Caco-2 (cell line): ENCODE data around the gene NSUN2. TPM values are rescaled to one million over a fixed set of nuclear protein-coding genes. Genes with fewer than 3 reads are reported as not detected.

Experiments used
- BruUV-seq: library from RNA; stranded (reverse); fragments of 400-500 nt; replicated peaks from 2 replicates; lab custom pipeline; 2021; lab: Mats Ljungman, UMichigan
- CTCF ChIA-PET: fragments of 300-600 bp; sonication (Branson Sonifier 250); formaldehyde crosslinking; loops from one replicate; lab custom pipeline; 2022; ENCODE audit warnings: antibody characterized with exemption; lab: Charles Lee
- POLR2A ChIA-PET: fragments of 300-600 bp; sonication (Branson Sonifier 250); formaldehyde crosslinking; loops from one replicate; lab custom pipeline; 2022; ENCODE audit warnings: antibody characterized with exemption; lab: Charles Lee
- DNase-seq, 2 experiments: peaks; one replicate each; pipeline versions ENCODE4 v3.0.0 to v3.0.0-alpha.2; 2020 to 2022
- H3K27me3 ChIP-seq: replicated peaks from 2 replicates; pipeline ENCODE4 v1.6.0; 2011; ENCODE audit warnings: low read length; ENCODE audit not compliant: control insufficient read depth, insufficient read depth
- H3K36me3 ChIP-seq: 2 replicates; pipeline ENCODE4 v1.5.1; 2011; ENCODE audit warnings: low read length; ENCODE audit not compliant: control insufficient read depth, insufficient read depth
- H3K4me1 ChIP-seq: fragments of 250-450 bp; sonication (Bioruptor Pico); 2 replicates; pipeline ENCODE4 v1.5.1; 2020; ENCODE audit warnings: mild to moderate bottlenecking
- H3K4me3 ChIP-seq: 2 replicates; pipeline ENCODE4 v1.5.1; 2011; ENCODE audit warnings: low read depth, mild to moderate bottlenecking, control low read depth, low read length
- H3K9me3 ChIP-seq: fragments of 250-450 bp; sonication (Bioruptor Pico); 2 replicates; pipeline ENCODE4 v1.5.1; 2020; ENCODE audit warnings: mild to moderate bottlenecking, moderate library complexity
- H3K27ac Mint-ChIP-seq: one replicate; pipeline ENCODE4 v1.8.0; 2022; ENCODE audit warnings: mixed read lengths; ENCODE audit not compliant: unreplicated experiment
- H3K27me3 Mint-ChIP-seq: one replicate; pipeline ENCODE4 v1.8.0; 2022; ENCODE audit warnings: mixed read lengths; ENCODE audit not compliant: insufficient read depth, unreplicated experiment
- H3K36me3 Mint-ChIP-seq: one replicate; pipeline ENCODE4 v1.8.0; 2022; ENCODE audit warnings: mild to moderate bottlenecking, mixed read lengths; ENCODE audit not compliant: insufficient read depth, unreplicated experiment
- H3K4me1 Mint-ChIP-seq: one replicate; pipeline ENCODE4 v1.8.0; 2022; ENCODE audit warnings: low read depth, mixed read lengths; ENCODE audit not compliant: unreplicated experiment
- H3K4me3 Mint-ChIP-seq: one replicate; pipeline ENCODE4 v1.8.0; 2022; ENCODE audit warnings: mild to moderate bottlenecking, moderate library complexity, mixed read lengths; ENCODE audit not compliant: unreplicated experiment
- H3K9me3 Mint-ChIP-seq: one replicate; pipeline ENCODE4 v1.8.0; 2022; ENCODE audit warnings: mixed read lengths; ENCODE audit not compliant: unreplicated experiment
- intact Hi-C: fragments of 100-400 bp; cut with micrococcal nuclease; formaldehyde crosslinking; loops from one replicate; pipeline ENCODE4 v1.10.0; 2022; ENCODE audit not compliant: unreplicated experiment
- total RNA-seq: library from RNA; stranded (reverse); gene quantifications from 2 replicates; pipeline ENCODE4 v1.2.3, GENCODE V29; 2022
- TF ChIP-seq, protein P1 (sequence below), 2 experiments: fragments of 200-600 bp in 1 of 2; IDR thresholded peaks; 1 replicate in 1 of 2; 2 replicates in 1 of 2; pipeline versions ENCODE4 v1.5.1 to v1.8.0; 2011 to 2022; ENCODE audit warnings: antibody characterized with exemption in 1 of 2, control low read depth in 1 of 2, inconsistent platforms in 1 of 2, low read depth in 1 of 2, low read length in 1 of 2, mild to moderate bottlenecking in 1 of 2, moderate library complexity in 1 of 2; ENCODE audit not compliant: insufficient read depth in 1 of 2, severe bottlenecking in 1 of 2, unreplicated experiment in 1 of 2

Gene NSUN2
- total RNA-seq, 1 experiment from 2014 or later: 93.8 TPM

DNA sequence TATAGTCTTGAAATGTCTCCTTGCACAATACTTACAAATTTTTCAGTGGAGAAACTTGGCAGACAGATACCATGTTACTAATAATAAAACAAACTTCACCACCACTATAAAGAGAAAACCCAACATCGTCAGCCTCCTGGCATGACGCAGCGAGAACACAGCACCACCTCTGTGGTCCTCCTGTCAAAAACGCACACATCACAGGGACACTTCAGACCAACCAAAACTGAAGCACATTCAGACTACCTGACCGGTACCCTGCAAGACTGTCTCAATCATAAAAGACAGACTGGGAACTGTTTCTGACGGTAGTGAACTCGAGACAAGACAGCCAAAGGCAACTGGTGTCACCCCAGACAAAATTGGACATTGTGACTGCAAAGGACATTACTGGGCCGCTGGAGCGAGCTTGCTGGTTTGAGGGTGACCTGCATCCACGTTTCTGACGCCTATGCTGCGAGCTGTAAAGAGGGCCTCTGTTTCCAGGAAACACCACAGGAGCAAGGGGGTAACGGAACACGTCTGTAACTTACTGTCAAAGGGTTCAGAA is 34.4 kb downstream of the NSUN2 start:
- ChIA-PET POLR2A (no interaction called here), CTCF (no interaction called here)
- Mint-ChIP-seq H3K27me3 (no peaks in the 10 kb centered on the region), H3K27ac (no peak overlapping the region), H3K4me1 (no peaks in the 10 kb centered on the region), H3K36me3 (peaks cover 76% of the 10 kb centered on the region), H3K9me3 (no peaks in the 10 kb centered on the region), H3K4me3 (no peak overlapping the region)
- TF ChIP-seq, protein P1, sequence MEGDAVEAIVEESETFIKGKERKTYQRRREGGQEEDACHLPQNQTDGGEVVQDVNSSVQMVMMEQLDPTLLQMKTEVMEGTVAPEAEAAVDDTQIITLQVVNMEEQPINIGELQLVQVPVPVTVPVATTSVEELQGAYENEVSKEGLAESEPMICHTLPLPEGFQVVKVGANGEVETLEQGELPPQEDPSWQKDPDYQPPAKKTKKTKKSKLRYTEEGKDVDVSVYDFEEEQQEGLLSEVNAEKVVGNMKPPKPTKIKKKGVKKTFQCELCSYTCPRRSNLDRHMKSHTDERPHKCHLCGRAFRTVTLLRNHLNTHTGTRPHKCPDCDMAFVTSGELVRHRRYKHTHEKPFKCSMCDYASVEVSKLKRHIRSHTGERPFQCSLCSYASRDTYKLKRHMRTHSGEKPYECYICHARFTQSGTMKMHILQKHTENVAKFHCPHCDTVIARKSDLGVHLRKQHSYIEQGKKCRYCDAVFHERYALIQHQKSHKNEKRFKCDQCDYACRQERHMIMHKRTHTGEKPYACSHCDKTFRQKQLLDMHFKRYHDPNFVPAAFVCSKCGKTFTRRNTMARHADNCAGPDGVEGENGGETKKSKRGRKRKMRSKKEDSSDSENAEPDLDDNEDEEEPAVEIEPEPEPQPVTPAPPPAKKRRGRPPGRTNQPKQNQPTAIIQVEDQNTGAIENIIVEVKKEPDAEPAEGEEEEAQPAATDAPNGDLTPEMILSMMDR (IDR thresholded peaks at IDR 0.05; ENCODE audit: insufficient read depth in 1 of 2, low read depth in 1 of 2, low read length in 1 of 2, severe bottlenecking in 1 of 2, unreplicated experiment in 1 of 2): no peak
- BruUV-seq: no TSS peak
- intact Hi-C loops: no loop called here
- Histone ChIP-seq H3K27me3 (no peaks in the 10 kb centered on the region), H3K4me1 (no peaks in the 10 kb centered on the region), H3K9me3 (no peaks in the 10 kb centered on the region), H3K36me3 (no peaks in the 10 kb centered on the region), H3K4me3 (no peak overlapping the region)
- no peak for DNase-seq

DNA sequence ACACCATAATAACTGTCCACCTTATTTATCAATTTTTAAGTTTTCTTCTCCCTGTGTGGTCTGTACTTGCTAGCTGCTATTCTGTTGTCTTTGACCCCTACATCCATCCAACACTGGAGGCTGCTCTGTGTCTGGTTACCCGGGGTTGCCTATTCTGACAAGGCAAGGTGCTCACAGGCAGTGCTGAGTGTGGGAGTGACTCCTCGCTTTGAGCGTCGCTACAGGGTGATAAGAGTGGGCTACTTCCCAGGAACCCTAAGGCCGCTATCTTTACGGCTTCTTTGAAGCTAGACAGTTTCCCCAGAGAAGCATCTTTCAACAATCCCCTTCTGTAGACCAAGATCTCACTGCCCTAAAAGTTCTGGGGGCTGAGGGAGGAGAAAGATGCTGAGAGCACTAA is 35.3 kb downstream of the NSUN2 start:
- Mint-ChIP-seq H3K27me3 (no peaks in the 10 kb centered on the region), H3K36me3 (peaks cover 67% of the 10 kb centered on the region), H3K9me3 (no peaks in the 10 kb centered on the region), H3K27ac (no peak overlapping the region), H3K4me3 (no peak overlapping the region), H3K4me1 (no peaks in the 10 kb centered on the region)
- Histone ChIP-seq H3K4me3 (no peak overlapping the region), H3K36me3 (no peaks in the 10 kb centered on the region), H3K27me3 (no peaks in the 10 kb centered on the region), H3K4me1 (no peaks in the 10 kb centered on the region), H3K9me3 (no peaks in the 10 kb centered on the region)
- CTCF ChIA-PET: no interaction called here
- TF ChIP-seq, protein P1 (IDR thresholded peaks at IDR 0.05; ENCODE audit: insufficient read depth in 1 of 2, low read depth in 1 of 2, low read length in 1 of 2, severe bottlenecking in 1 of 2, unreplicated experiment in 1 of 2): no peak
- POLR2A ChIA-PET: no interaction called here
- no peak for DNase-seq
- intact Hi-C loops: no loop called here
- BruUV-seq: no TSS peak

DNA sequence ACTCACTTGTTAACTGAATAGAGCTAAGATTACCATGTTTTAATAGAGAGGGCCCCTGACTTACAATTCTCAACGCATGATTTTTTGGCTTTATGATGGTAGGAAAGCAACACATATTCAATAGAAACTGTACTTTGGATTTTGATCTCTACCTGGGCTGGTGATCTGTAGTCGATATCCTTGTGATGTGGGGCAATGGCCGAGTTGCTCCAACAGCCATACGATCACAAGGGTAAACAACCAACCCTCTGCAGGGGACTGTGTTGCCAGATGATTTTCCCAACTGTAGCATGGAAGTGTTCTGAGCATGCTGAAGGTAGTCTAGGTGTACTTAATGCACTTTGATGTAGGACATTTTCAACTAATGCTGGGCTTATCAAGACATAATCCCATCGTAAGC is 36.5 kb downstream of the NSUN2 start:
- Mint-ChIP-seq H3K4me3 (no peak overlapping the region), H3K27ac (no peak overlapping the region), H3K27me3 (no peaks in the 10 kb centered on the region), H3K9me3 (peaks cover 7% of the 10 kb centered on the region), H3K36me3 (peaks cover 56% of the 10 kb centered on the region), H3K4me1 (no peaks in the 10 kb centered on the region)
- no peak overlapping the region for H3K4me3 ChIP-seq
- H3K9me3 ChIP-seq: no peaks in the 10 kb centered on the region
- intact Hi-C loops: no loop called here
- H3K27me3 ChIP-seq: no peaks in the 10 kb centered on the region
- no peak for DNase-seq
- TF ChIP-seq, protein P1 (IDR thresholded peaks at IDR 0.05; ENCODE audit: insufficient read depth in 1 of 2, low read depth in 1 of 2, low read length in 1 of 2, severe bottlenecking in 1 of 2, unreplicated experiment in 1 of 2): no peak
- no peaks in the 10 kb centered on the region for H3K36me3 ChIP-seq
- CTCF ChIA-PET: no interaction called here
- POLR2A ChIA-PET: no interaction called here
- no peaks in the 10 kb centered on the region for H3K4me1 ChIP-seq
- BruUV-seq: no TSS peak
